NT2/D1 (cell line): ENCODE results near the gene CYP2A13.
"Not testable (repeated sequence)": the region's sequence is repeated elsewhere in the genome, so short reads cannot be mapped to it uniquely, and the experiment has no call there.

ENCODE experiments used
- SUZ12 ChIP-seq: IDR thresholded peaks from 2 replicates; pipeline ENCODE4 v1.6.1; 2011; ENCODE audit not compliant: insufficient read length, insufficient read depth; ENCODE audit errors: extremely low read depth
- ZNF274 ChIP-seq: IDR thresholded peaks from 2 replicates; pipeline ENCODE4 v1.6.1; 2011; ENCODE audit warnings: mild to moderate bottlenecking, low read depth, low read length

DNA sequence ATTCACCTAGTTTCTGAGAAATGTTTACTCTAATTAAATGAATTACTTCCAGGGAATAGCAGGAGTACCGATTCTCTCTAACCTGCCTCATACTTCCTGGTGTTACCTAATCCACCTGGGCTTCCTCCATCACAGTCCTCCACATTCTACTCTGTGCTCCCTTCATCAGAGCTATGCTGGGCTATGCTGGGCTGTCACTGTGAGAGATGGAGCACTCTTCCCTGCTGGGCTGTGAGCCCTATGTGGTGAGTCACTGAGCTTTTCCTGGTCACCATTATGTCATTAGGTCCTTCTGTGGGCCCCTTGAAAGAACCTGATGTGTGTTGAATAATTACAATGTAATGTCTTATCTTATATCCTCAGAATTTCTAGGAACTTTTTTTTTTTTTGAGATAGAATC is 43.2 kb upstream of the CYP2A13 start:
- not testable (repeated sequence) for TF ChIP-seq ZNF274, SUZ12
